Midbrain (tissue), 1 donor: ENCODE data around the gene CRABP1.

Source experiments
- DNase-seq: peaks from one replicate; lab custom pipeline; 2025; lab: John Stamatoyannopoulos, UW

Gene CRABP1

GRCh38 chr15:78317145-78317836, 22.9 kb upstream of the CRABP1 start:
- no peak for DNase-seq

- no peak for DNase-seq
Observed at GRCh38 chr15:78319588-78319987, 20.6 kb upstream of the CRABP1 start.

GRCh38 chr15:78320183-78320582, 20.0 kb upstream of the CRABP1 start:
- no peak for DNase-seq

GRCh38 chr15:78321041-78321570, 19.0 kb upstream of the CRABP1 start:
- no peak for DNase-seq

- no peak for DNase-seq
Observed at GRCh38 chr15:78321786-78322185, 18.4 kb upstream of the CRABP1 start.

GRCh38 chr15:78322243-78322642, 17.9 kb upstream of the CRABP1 start:
- no peak for DNase-seq

- no peak for DNase-seq
Observed at GRCh38 chr15:78322724-78323521, 17.2 kb upstream of the CRABP1 start.

- DNase-seq, result no peak
Observed at GRCh38 chr15:78323693-78324092, 16.5 kb upstream of the CRABP1 start.

- no peak for DNase-seq
Observed at GRCh38 chr15:78324144-78324543, 16.0 kb upstream of the CRABP1 start.

GRCh38 chr15:78325092-78325843, 14.9 kb upstream of the CRABP1 start:
- no peak for DNase-seq

GRCh38 chr15:78327466-78327865, 12.7 kb upstream of the CRABP1 start:
- DNase-seq, result no peak

GRCh38 chr15:78329625-78330024, 10.5 kb upstream of the CRABP1 start:
- DNase-seq, result no peak

- no peak for DNase-seq
Observed at GRCh38 chr15:78334845-78335244, 5.3 kb upstream of the CRABP1 start.

- DNase-seq, result no peak
Observed at GRCh38 chr15:78335985-78336384, 4.2 kb upstream of the CRABP1 start.

GRCh38 chr15:78338781-78339180, 1.4 kb upstream of the CRABP1 start:
- no peak for DNase-seq

- no peak for DNase-seq
Observed at GRCh38 chr15:78339559-78339958, 594 bp upstream of the CRABP1 start.

GRCh38 chr15:78341057-78341987, 1.2 kb downstream of the CRABP1 start:
- DNase-seq, result no peak

GRCh38 chr15:78342021-78342420, 1.9 kb downstream of the CRABP1 start:
- DNase-seq, result no peak

GRCh38 chr15:78343276-78344060, 3.3 kb downstream of the CRABP1 start:
- DNase-seq, result no peak

GRCh38 chr15:78345396-78346125, 5.4 kb downstream of the CRABP1 start:
- DNase-seq, result no peak
